HG03439 (cell line): ENCODE results near the gene SMTNL2.

Source experiments
- ATAC-seq: cut with Tn5 transposase; IDR thresholded peaks from one replicate; pipeline ENCODE4 v1.9.1; 2021; ENCODE audit warnings: mild to moderate bottlenecking, moderate library complexity; ENCODE audit not compliant: unreplicated experiment

SMTNL2 gene

GRCh38 chr17:4545217-4545951 lies 38.9 kb upstream of the SMTNL2 start:
- ATAC-seq: no peak

GRCh38 chr17:4547118-4547906 lies 37.0 kb upstream of the SMTNL2 start:
- ATAC-seq: no peak

GRCh38 chr17:4548061-4548461 lies 36.3 kb upstream of the SMTNL2 start:
- ATAC-seq: no peak

GRCh38 chr17:4548721-4549531 lies 35.4 kb upstream of the SMTNL2 start:
- no peak for ATAC-seq

GRCh38 chr17:4549781-4550533 lies 34.4 kb upstream of the SMTNL2 start:
- no peak for ATAC-seq

- ATAC-seq: no peak
These were observed 33.7 kb upstream of the SMTNL2 start for GRCh38 chr17:4550534-4551039.

GRCh38 chr17:4551141-4551540 lies 33.2 kb upstream of the SMTNL2 start:
- no peak for ATAC-seq

- no peak for ATAC-seq
These were observed 32.4 kb upstream of the SMTNL2 start for GRCh38 chr17:4551796-4552525.

- ATAC-seq: no peak
These were observed 30.7 kb upstream of the SMTNL2 start for GRCh38 chr17:4553669-4554068.

- ATAC-seq: peak; percentile 14
These were observed 29.8 kb upstream of the SMTNL2 start for GRCh38 chr17:4554441-4554996.

- peak; percentile 83 for ATAC-seq
These were observed 29.1 kb upstream of the SMTNL2 start, which contains the start of gene MYBBP1A for GRCh38 chr17:4554997-4555799. TSS of gene MYBBP1A (minus strand) at chr17:4555384. CDS start at chr17:4555324, 60 bp downstream.

GRCh38 chr17:4555873-4556759 lies 28.2 kb upstream of the SMTNL2 start:
- no peak for ATAC-seq

- ATAC-seq: no peak
These were observed 27.3 kb upstream of the SMTNL2 start for GRCh38 chr17:4556996-4557395.

- ATAC-seq: no peak
These were observed 26.5 kb upstream of the SMTNL2 start for GRCh38 chr17:4557626-4558346.

GRCh38 chr17:4558347-4558971 lies 25.9 kb upstream of the SMTNL2 start:
- ATAC-seq: no peak

- ATAC-seq: no peak
These were observed 25.1 kb upstream of the SMTNL2 start for GRCh38 chr17:4559139-4559791.
